Measurements from ENCODE around the gene MYLK4.

MYLK4 gene

GRCh38 chr6:2639167-2639566, 111.6 kb downstream of the MYLK4 start:
- H3K36me3 ChIP-seq (ENCODE audit: control insufficient read depth in 2 of 2, insufficient read depth in 2 of 2, low read length in 2 of 2), result no peaks in the 10 kb centered on the region
- no peaks in the 10 kb centered on the region for H3K9me3 ChIP-seq (ENCODE audit: control insufficient read depth in 2 of 2, low read length in 2 of 2)
- no peak overlapping the region for H3K27ac ChIP-seq (ENCODE audit: low read length)
- no peak overlapping the region for H3K4me3 ChIP-seq (ENCODE audit: low read length in 2 of 2)
- peaks cover 28% of the 10 kb centered on the region for H3K4me1 ChIP-seq (ENCODE audit: control insufficient read depth, insufficient read depth, low read length)
- H3K27me3 ChIP-seq (ENCODE audit: control insufficient read depth in 1 of 2, insufficient read depth in 2 of 2, low read length in 2 of 2), result no peaks in the 10 kb centered on the region
- no peak overlapping the region for H3K9ac ChIP-seq (ENCODE audit: low read length in 2 of 2)

DNA sequence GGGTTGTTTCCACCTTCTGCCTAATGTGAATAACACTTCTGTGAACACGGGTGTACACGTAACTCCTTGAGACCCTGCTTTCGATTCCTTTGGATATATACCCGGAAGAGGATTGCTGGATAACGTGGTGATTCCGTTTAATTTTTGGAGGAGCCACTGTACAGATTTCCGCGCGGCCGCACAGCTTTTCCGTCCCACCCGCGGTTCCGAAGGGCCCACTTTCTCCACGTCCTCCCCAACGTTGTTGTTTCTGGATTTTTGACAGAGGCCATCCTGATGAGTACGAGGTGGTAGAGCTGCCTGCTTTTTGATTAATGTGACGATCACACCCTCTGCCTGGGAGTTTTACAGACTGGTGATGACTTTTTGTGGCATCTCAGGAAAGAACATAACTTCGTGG, 114.0 kb downstream of the MYLK4 start:
- no peaks in the 10 kb centered on the region for H3K27me3 ChIP-seq (ENCODE audit: control insufficient read depth in 1 of 2, insufficient read depth in 2 of 2, low read length in 2 of 2)
- H3K36me3 ChIP-seq (ENCODE audit: control insufficient read depth in 2 of 2, insufficient read depth in 2 of 2, low read length in 2 of 2), result no peaks in the 10 kb centered on the region

GRCh38 chr6:2635911-2636310, 114.8 kb downstream of the MYLK4 start:
- H3K4me3 ChIP-seq (ENCODE audit: low read length in 2 of 2), result no peak overlapping the region
- H3K9ac ChIP-seq (ENCODE audit: low read length in 2 of 2), result no peak overlapping the region
- no peak overlapping the region for H3K27ac ChIP-seq (ENCODE audit: low read length)
- no peaks in the 10 kb centered on the region for H3K36me3 ChIP-seq (ENCODE audit: control insufficient read depth in 2 of 2, insufficient read depth in 2 of 2, low read length in 2 of 2)
- H3K4me1 ChIP-seq (ENCODE audit: control insufficient read depth, insufficient read depth, low read length), result peaks cover 50% of the 10 kb centered on the region
- H3K9me3 ChIP-seq (ENCODE audit: control insufficient read depth in 2 of 2, low read length in 2 of 2), result no peaks in the 10 kb centered on the region
- no peaks in the 10 kb centered on the region for H3K27me3 ChIP-seq (ENCODE audit: control insufficient read depth in 1 of 2, insufficient read depth in 2 of 2, low read length in 2 of 2)

More for the DNA sequence above, 114.0 kb downstream of the MYLK4 start:
- Histone ChIP-seq H3K27ac (ENCODE audit: low read length) (no peak overlapping the region), H3K4me1 (ENCODE audit: control insufficient read depth, insufficient read depth, low read length) (peaks cover 47% of the 10 kb centered on the region), H3K9me3 (ENCODE audit: control insufficient read depth in 2 of 2, low read length in 2 of 2) (no peaks in the 10 kb centered on the region), H3K4me3 (ENCODE audit: low read length in 2 of 2) (no peak overlapping the region), H3K9ac (ENCODE audit: low read length in 2 of 2) (no peak overlapping the region)

- no peaks in the 10 kb centered on the region for H3K27me3 ChIP-seq (ENCODE audit: control insufficient read depth in 1 of 2, insufficient read depth in 2 of 2, low read length in 2 of 2)
- no peaks in the 10 kb centered on the region for H3K36me3 ChIP-seq (ENCODE audit: control insufficient read depth in 2 of 2, insufficient read depth in 2 of 2, low read length in 2 of 2)
- H3K4me1 ChIP-seq (ENCODE audit: control insufficient read depth, insufficient read depth, low read length), result peaks cover 38% of the 10 kb centered on the region
- H3K9me3 ChIP-seq (ENCODE audit: control insufficient read depth in 2 of 2, low read length in 2 of 2), result no peaks in the 10 kb centered on the region
- peak overlapping the region; percentile 46 for H3K27ac ChIP-seq (ENCODE audit: low read length)
- peak overlapping the region; percentile 23 to 67 for H3K4me3 ChIP-seq (ENCODE audit: low read length in 2 of 2)
- peak overlapping the region; percentile 23 to 58 for H3K9ac ChIP-seq (ENCODE audit: low read length in 2 of 2)
These were observed 116.4 kb downstream of the MYLK4 start for GRCh38 chr6:2634139-2634964.

DNA sequence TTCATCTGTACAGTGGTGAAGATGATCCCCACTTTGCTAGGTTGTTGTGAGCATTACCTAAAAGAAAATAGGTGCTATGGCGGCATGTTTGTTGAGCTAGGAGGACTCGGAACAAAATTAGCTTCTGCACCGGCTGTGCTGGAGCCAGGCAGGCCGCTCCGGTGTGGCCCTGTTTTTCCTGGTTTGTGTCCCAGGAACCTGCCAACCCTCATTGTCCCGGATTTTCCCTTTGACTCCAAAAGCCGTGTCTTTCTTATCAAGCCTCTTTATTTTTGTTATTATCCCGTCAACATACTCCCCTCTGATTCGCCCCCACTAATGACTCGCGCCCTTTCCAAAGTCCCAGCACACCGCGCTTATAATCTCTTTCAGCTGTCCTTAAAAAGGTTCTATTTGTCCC, 117.0 kb downstream of the MYLK4 start:
- Histone ChIP-seq H3K9me3 (ENCODE audit: control insufficient read depth in 2 of 2, low read length in 2 of 2) (no peaks in the 10 kb centered on the region), H3K4me1 (ENCODE audit: control insufficient read depth, insufficient read depth, low read length) (peaks cover 38% of the 10 kb centered on the region), H3K27ac (ENCODE audit: low read length) (peak overlapping the region; percentile 46)

DNA sequence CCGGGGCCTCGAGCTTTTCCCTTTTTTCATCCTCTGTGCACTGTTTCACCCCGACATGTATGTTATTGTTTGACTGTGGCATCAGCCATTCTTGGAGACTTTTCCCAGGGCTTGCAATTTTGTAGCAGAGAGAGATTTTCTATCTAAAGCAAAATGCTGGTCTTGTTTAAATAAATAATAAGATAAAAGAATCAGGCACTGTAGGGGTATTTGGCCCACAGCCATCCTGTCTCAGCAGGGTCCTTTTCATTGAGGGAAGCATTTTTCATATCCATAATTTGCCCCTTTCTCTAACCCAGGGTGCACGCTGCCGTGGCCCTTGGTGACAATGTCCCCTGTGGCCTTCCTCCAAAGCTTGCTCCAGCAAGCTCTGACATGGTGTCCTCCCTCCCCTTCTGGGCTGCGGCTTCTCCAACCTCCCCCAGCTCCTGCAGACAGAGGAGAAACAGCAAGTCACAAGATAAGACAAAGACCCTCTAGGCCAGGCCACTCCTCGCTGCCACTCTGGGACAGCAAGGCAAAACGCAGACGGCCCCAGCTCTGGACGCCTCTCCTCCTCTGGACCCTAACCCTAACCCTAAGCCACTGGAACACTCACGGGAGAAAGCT, 117.6 kb downstream of the MYLK4 start:
- Histone ChIP-seq H3K4me3 (ENCODE audit: low read length in 2 of 2) (peak overlapping the region in 1 of 2 donors; percentile 22), H3K9me3 (ENCODE audit: control insufficient read depth in 2 of 2, low read length in 2 of 2) (no peaks in the 10 kb centered on the region), H3K9ac (ENCODE audit: low read length in 2 of 2) (no peak overlapping the region), H3K36me3 (ENCODE audit: control insufficient read depth in 2 of 2, insufficient read depth in 2 of 2, low read length in 2 of 2) (no peaks in the 10 kb centered on the region), H3K4me1 (ENCODE audit: control insufficient read depth, insufficient read depth, low read length) (peaks cover 38% of the 10 kb centered on the region), H3K27me3 (ENCODE audit: control insufficient read depth in 1 of 2, insufficient read depth in 2 of 2, low read length in 2 of 2) (no peaks in the 10 kb centered on the region), H3K27ac (ENCODE audit: low read length) (peak overlapping the region; percentile 46)

More for the DNA sequence above, 117.0 kb downstream of the MYLK4 start:
- H3K36me3 ChIP-seq (ENCODE audit: control insufficient read depth in 2 of 2, insufficient read depth in 2 of 2, low read length in 2 of 2), result no peaks in the 10 kb centered on the region
- H3K9ac ChIP-seq (ENCODE audit: low read length in 2 of 2), result peak overlapping the region; percentile 23 to 36
- peak overlapping the region in 1 of 2 donors; percentile 67 for H3K4me3 ChIP-seq (ENCODE audit: low read length in 2 of 2)
- no peaks in the 10 kb centered on the region for H3K27me3 ChIP-seq (ENCODE audit: control insufficient read depth in 1 of 2, insufficient read depth in 2 of 2, low read length in 2 of 2)

GRCh38 chr6:2632368-2632767, 118.4 kb downstream of the MYLK4 start:
- peak overlapping the region in 1 of 2 donors; percentile 22 for H3K4me3 ChIP-seq (ENCODE audit: low read length in 2 of 2)
- H3K9ac ChIP-seq (ENCODE audit: low read length in 2 of 2), result no peak overlapping the region

GRCh38 chr6:2630891-2631571, 119.7 kb downstream of the MYLK4 start:
- H3K36me3 ChIP-seq (ENCODE audit: control insufficient read depth in 2 of 2, insufficient read depth in 2 of 2, low read length in 2 of 2), result no peaks in the 10 kb centered on the region
- no peaks in the 10 kb centered on the region for H3K27me3 ChIP-seq (ENCODE audit: control insufficient read depth in 1 of 2, insufficient read depth in 2 of 2, low read length in 2 of 2)
- H3K27ac ChIP-seq (ENCODE audit: low read length), result no peak overlapping the region

More at GRCh38 chr6:2632368-2632767, 118.4 kb downstream of the MYLK4 start:
- Histone ChIP-seq H3K9me3 (ENCODE audit: control insufficient read depth in 2 of 2, low read length in 2 of 2) (no peaks in the 10 kb centered on the region), H3K36me3 (ENCODE audit: control insufficient read depth in 2 of 2, insufficient read depth in 2 of 2, low read length in 2 of 2) (no peaks in the 10 kb centered on the region), H3K27me3 (ENCODE audit: control insufficient read depth in 1 of 2, insufficient read depth in 2 of 2, low read length in 2 of 2) (no peaks in the 10 kb centered on the region), H3K27ac (ENCODE audit: low read length) (peak overlapping the region; percentile 37), H3K4me1 (ENCODE audit: control insufficient read depth, insufficient read depth, low read length) (peaks cover 38% of the 10 kb centered on the region)

GRCh38 chr6:2630359-2630758, 120.4 kb downstream of the MYLK4 start:
- Histone ChIP-seq H3K36me3 (ENCODE audit: control insufficient read depth in 2 of 2, insufficient read depth in 2 of 2, low read length in 2 of 2) (no peaks in the 10 kb centered on the region), H3K4me1 (ENCODE audit: control insufficient read depth, insufficient read depth, low read length) (peaks cover 38% of the 10 kb centered on the region), H3K9ac (ENCODE audit: low read length in 2 of 2) (no peak overlapping the region), H3K9me3 (ENCODE audit: control insufficient read depth in 2 of 2, low read length in 2 of 2) (no peaks in the 10 kb centered on the region), H3K27ac (ENCODE audit: low read length) (no peak overlapping the region), H3K27me3 (ENCODE audit: control insufficient read depth in 1 of 2, insufficient read depth in 2 of 2, low read length in 2 of 2) (no peaks in the 10 kb centered on the region), H3K4me3 (ENCODE audit: low read length in 2 of 2) (no peak overlapping the region)

More at GRCh38 chr6:2630891-2631571, 119.7 kb downstream of the MYLK4 start:
- Histone ChIP-seq H3K4me1 (ENCODE audit: control insufficient read depth, insufficient read depth, low read length) (peaks cover 38% of the 10 kb centered on the region), H3K9ac (ENCODE audit: low read length in 2 of 2) (no peak overlapping the region), H3K9me3 (ENCODE audit: control insufficient read depth in 2 of 2, low read length in 2 of 2) (no peaks in the 10 kb centered on the region), H3K4me3 (ENCODE audit: low read length in 2 of 2) (no peak overlapping the region)

GRCh38 chr6:2626401-2626800, 124.3 kb downstream of the MYLK4 start:
- H3K4me3 ChIP-seq (ENCODE audit: low read length in 2 of 2), result no peak overlapping the region
- H3K36me3 ChIP-seq (ENCODE audit: control insufficient read depth in 2 of 2, insufficient read depth in 2 of 2, low read length in 2 of 2), result no peaks in the 10 kb centered on the region
- no peaks in the 10 kb centered on the region for H3K27me3 ChIP-seq (ENCODE audit: control insufficient read depth in 1 of 2, insufficient read depth in 2 of 2, low read length in 2 of 2)
- H3K27ac ChIP-seq (ENCODE audit: low read length), result no peak overlapping the region
- peaks cover 3% of the 10 kb centered on the region for H3K4me1 ChIP-seq (ENCODE audit: control insufficient read depth, insufficient read depth, low read length)
- no peak overlapping the region for H3K9ac ChIP-seq (ENCODE audit: low read length in 2 of 2)
- no peaks in the 10 kb centered on the region for H3K9me3 ChIP-seq (ENCODE audit: control insufficient read depth in 2 of 2, low read length in 2 of 2)
